Uterus (tissue), 4 donors: Measurements from ENCODE around the gene ACSS3. TPM values are rescaled to one million over a fixed set of nuclear protein-coding genes. Genes with fewer than 3 reads are reported as not detected.

ENCODE experiments used
- DNase-seq, 2 donors: peaks; one replicate each; pipeline ENCODE4 v3.0.0-alpha.2; 2019 to 2020
- H3K27ac ChIP-seq, 2 donors: fragments of 200-600 bp; sonication (generic); 1 replicate in 1 of 2; 2 replicates in 1 of 2; pipeline ENCODE4 v1.5.1; 2016 to 2018
- H3K27me3 ChIP-seq, 2 donors: fragments of 200-600 bp; sonication (generic); one replicate each; pipeline ENCODE4 v1.5.1; 2018 to 2019; ENCODE audit warnings: control low read depth in 1 of 2
- H3K36me3 ChIP-seq, 2 donors: fragments of 200-600 bp; sonication (generic); one replicate each; pipeline ENCODE4 v1.5.1; 2019; ENCODE audit warnings: control low read depth in 1 of 2
- H3K4me1 ChIP-seq, 2 donors: fragments of 200-600 bp; sonication (generic); one replicate each; pipeline ENCODE4 v1.5.1; 2018 to 2019; ENCODE audit warnings: control low read depth in 1 of 2
- H3K4me3 ChIP-seq, 2 donors: fragments of 200-600 bp; sonication (generic); 1 replicate in 1 of 2; 2 replicates in 1 of 2; pipeline ENCODE4 v1.5.1; 2018 to 2019; ENCODE audit warnings: mild to moderate bottlenecking in 1 of 2
- H3K9me3 ChIP-seq, 2 donors: fragments of 200-600 bp; sonication (generic); one replicate each; pipeline ENCODE4 v1.5.1; 2019; ENCODE audit warnings: control low read depth in 1 of 2
- CTCF ChIP-seq, 4 experiments: fragments of 200-600 bp in 2 of 4; fragments of 450-650 bp in 2 of 4; sonication (generic) in 2 of 4; IDR thresholded peaks; one replicate each; pipeline ENCODE4 v1.5.1; 2016 to 2019; ENCODE audit warnings: antibody characterized with exemption in 4 of 4, mild to moderate bottlenecking in 2 of 4, moderate library complexity in 1 of 4
- POLR2A ChIP-seq, 2 donors: fragments of 450-650 bp; IDR thresholded peaks; one replicate each; pipeline ENCODE4 v1.6.1; 2016; ENCODE audit warnings: antibody characterized with exemption in 2 of 2, mild to moderate bottlenecking in 1 of 2, moderate library complexity in 1 of 2
- intact Hi-C: fragments of 100-400 bp; cut with DNase I; formaldehyde crosslinking; loops from one replicate; pipeline ENCODE4 v1.15.1; 2023; ENCODE audit warnings: low total_unique reads
- microRNA-seq: library from miRNA; unstranded; fragments of <30 nt; microRNA quantifications from one replicate; pipeline ENCODE4, GENCODE V29; 2016; ENCODE audit warnings: borderline microRNAs expressed, borderline replicate concordance
- small RNA-seq: library from RNA; depleted of rRNA; stranded (forward); fragments of <200 nt; gene quantifications from one replicate; pipeline ENCODE3, GENCODE V24; 2016
- total RNA-seq, 4 donors: library from RNA; depleted of rRNA in 3 of 4; stranded (reverse); fragments of >200 nt in 3 of 4; gene quantifications; one replicate each; pipeline versions ENCODE4 v1.1.0 to v1.2.4, GENCODE V29; 2014 to 2023
- donor health status: DM: yes; HTN: yes; CAD: no.

Gene ACSS3
- total RNA-seq, 4 donors from 2014 or later, result 25.6 to 62.2 (median 47.7) TPM

GRCh38 chr12:81300454-81300853 is 222.6 kb downstream of the ACSS3 start:
- TF ChIP-seq CTCF (IDR thresholded peaks at IDR 0.05) (no peak), POLR2A (IDR thresholded peaks at IDR 0.05) (no peak)
- H3K4me3 ChIP-seq, result no peak overlapping the region
- intact Hi-C loops, result no loop called here
- DNase-seq, result no peak
- no peaks in the 10 kb centered on the region for H3K27me3 ChIP-seq
- no peaks in the 10 kb centered on the region for H3K9me3 ChIP-seq
- no peaks in the 10 kb centered on the region for H3K4me1 ChIP-seq
- H3K27ac ChIP-seq, result no peak overlapping the region
- no peaks in the 10 kb centered on the region for H3K36me3 ChIP-seq

GRCh38 chr12:81303935-81304334 is 226.1 kb downstream of the ACSS3 start:
- no peaks in the 10 kb centered on the region for H3K27me3 ChIP-seq
- TF ChIP-seq POLR2A (IDR thresholded peaks at IDR 0.05) (no peak), CTCF (IDR thresholded peaks at IDR 0.05) (no peak)
- no peak overlapping the region for H3K27ac ChIP-seq
- H3K36me3 ChIP-seq, result no peaks in the 10 kb centered on the region
- H3K4me3 ChIP-seq, result no peak overlapping the region
- no peaks in the 10 kb centered on the region for H3K9me3 ChIP-seq
- no peaks in the 10 kb centered on the region for H3K4me1 ChIP-seq
- no peak for DNase-seq
- intact Hi-C loops, result no loop called here

Small RNA genes within 50 kb of the gene (microRNA-seq; reads per million reads assigned to microRNA genes)
- gene MIR4699, result not detected

Small RNA genes within 50 kb of the gene (small RNA-seq; reads per million reads assigned to genes)
- gene MIR4699, result not detected

Other genes with a start within 250 kb of the ACSS3 start
- gene LIN7A, start 140.1 kb upstream of the ACSS3 start, total RNA-seq, result 10 to 100 TPM; 10.2 to 31.2 (median 16.5) TPM